ENCODE data around the gene ROPN1B. TPM values are rescaled to one million over a fixed set of nuclear protein-coding genes. Genes with fewer than 3 reads are reported as not detected.
"Not testable (repeated sequence)": the region's sequence is repeated elsewhere in the genome, so short reads cannot be mapped to it uniquely, and the experiment has no call there.

ROPN1B gene
- total RNA-seq, 1 donor from 2014 or later: 2.5 TPM

DNA sequence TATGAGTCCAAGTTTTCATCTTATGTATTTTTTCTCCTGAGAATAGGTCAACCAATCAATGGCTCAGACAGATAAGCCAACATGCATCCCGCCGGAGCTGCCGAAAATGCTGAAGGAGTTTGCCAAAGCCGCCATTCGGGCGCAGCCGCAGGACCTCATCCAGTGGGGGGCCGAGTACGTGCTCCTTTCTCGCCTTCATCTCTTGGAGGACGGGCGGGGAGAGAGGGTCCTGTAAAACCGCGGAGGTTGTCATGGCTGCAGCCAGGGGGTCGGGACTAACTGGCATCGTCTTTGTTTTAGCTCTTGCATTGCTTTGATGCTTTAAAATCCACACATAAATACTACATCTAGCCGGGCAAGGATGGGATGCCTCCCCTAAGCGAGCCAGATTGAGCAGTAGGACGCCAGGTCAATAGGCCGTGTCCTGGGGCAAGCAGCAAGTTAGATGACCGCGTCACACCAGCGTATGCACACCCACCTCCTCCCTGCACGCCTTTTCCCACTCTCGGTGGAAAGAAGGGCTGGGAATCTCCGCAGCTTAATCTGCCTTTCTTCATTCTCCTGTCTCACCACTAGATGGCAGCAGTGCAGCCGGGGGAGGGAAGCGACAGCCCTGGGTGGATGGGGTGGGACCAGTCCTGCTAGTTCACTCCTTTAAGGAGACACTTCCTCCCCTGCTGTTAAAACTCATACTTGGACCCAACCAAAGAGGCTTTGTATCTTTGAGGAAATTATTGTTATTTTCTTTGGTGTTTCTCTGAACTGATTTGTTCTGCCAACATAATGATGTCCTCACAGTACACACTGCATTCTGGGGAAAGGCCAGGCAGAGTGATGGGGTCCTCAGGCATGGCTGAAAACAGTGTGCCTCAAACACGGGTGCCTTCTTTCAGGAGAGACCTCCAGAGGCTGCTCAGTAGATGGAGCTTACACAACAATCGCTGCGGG is 3.3 kb downstream of the ROPN1B start:
- H3K4me1 Mint-ChIP-seq: peaks cover 40% of the 10 kb centered on the region
- H3K27me3 Mint-ChIP-seq (ENCODE audit: low read depth): peaks cover 31% of the 10 kb centered on the region
- H3K27ac Mint-ChIP-seq (ENCODE audit: unreplicated experiment): peak overlapping the region; percentile 63
- H3K9me3 Mint-ChIP-seq; H3K36me3 Mint-ChIP-seq (ENCODE audit: low read depth): not testable (repeated sequence)
- DNase-seq (ENCODE audit: low read depth, low spot score): peak; percentile 41
- TF ChIP-seq, protein P1, sequence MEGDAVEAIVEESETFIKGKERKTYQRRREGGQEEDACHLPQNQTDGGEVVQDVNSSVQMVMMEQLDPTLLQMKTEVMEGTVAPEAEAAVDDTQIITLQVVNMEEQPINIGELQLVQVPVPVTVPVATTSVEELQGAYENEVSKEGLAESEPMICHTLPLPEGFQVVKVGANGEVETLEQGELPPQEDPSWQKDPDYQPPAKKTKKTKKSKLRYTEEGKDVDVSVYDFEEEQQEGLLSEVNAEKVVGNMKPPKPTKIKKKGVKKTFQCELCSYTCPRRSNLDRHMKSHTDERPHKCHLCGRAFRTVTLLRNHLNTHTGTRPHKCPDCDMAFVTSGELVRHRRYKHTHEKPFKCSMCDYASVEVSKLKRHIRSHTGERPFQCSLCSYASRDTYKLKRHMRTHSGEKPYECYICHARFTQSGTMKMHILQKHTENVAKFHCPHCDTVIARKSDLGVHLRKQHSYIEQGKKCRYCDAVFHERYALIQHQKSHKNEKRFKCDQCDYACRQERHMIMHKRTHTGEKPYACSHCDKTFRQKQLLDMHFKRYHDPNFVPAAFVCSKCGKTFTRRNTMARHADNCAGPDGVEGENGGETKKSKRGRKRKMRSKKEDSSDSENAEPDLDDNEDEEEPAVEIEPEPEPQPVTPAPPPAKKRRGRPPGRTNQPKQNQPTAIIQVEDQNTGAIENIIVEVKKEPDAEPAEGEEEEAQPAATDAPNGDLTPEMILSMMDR (conservative IDR thresholded peaks at IDR 0.05): peak; percentile 80
- peak overlapping the region; percentile 86 for H3K4me3 Mint-ChIP-seq

DNA sequence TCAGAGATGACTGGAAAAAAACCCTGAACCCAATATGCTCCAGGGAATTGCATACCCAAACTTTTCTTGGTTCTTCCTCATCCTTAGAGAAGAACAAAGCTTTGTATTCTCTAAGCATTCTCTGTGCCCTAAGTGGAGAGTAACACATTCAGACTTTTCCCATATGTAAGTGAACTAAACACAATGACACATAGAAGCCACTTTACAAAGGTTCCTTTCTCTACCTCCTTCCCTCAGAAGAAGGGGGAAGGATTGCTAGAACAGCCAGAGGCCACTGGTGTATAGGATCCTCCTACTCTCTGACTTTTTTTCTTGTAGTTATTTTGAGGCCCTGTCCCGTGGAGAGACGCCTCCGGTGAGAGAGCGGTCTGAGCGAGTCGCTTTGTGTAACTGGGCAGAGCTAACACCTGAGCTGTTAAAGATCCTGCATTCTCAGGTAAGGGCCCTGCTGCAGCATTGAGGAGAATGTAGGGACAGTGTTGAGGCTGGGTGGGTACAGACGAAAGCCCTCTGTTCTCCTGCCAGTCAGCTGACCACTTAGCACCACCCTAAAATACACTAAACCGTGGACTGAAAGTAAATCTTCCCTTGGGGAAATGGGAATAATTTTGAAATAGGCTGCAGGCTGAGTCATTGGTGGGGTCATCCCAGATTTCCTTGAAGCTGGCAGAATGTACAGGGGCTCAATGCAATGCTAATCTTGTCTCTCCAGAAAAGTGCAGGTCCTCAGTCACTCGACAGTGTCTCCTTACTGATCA is 6.4 kb downstream of the ROPN1B start:
- peak overlapping the region; percentile 70 for H3K4me3 Mint-ChIP-seq
- H3K9me3 Mint-ChIP-seq; H3K36me3 Mint-ChIP-seq (ENCODE audit: low read depth); DNase-seq (ENCODE audit: low read depth, low spot score): not testable (repeated sequence)
- peak overlapping the region; percentile 90 for H3K27ac Mint-ChIP-seq (ENCODE audit: unreplicated experiment)
- H3K4me1 Mint-ChIP-seq: peaks cover 53% of the 10 kb centered on the region
- peaks cover 20% of the 10 kb centered on the region for H3K27me3 Mint-ChIP-seq (ENCODE audit: low read depth)

DNA sequence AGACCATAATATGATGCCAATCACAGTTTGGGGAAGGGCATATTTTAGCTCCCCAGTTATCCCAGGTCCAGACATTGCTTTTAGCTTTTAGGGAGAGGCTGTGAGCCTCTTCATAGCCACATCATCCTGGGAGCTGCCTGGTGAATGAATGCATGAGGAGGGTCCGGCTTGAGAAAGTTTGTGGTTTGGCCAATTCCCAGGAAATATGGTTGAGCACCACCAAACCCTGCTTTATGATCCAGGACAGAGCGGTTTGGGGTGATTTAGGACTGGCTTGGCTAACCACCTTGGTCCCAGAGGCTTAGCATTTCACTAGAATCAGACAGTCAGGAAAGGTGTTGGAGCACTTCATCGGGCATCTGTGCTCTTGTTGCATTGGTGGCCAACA is 7.0 kb downstream of the ROPN1B start:
- not testable (repeated sequence) for H3K36me3 Mint-ChIP-seq (ENCODE audit: low read depth); DNase-seq (ENCODE audit: low read depth, low spot score); H3K9me3 Mint-ChIP-seq
- Mint-ChIP-seq H3K4me1 (peaks cover 53% of the 10 kb centered on the region), H3K27ac (ENCODE audit: unreplicated experiment) (peak overlapping the region; percentile 87), H3K4me3 (peak overlapping the region; percentile 70), H3K27me3 (ENCODE audit: low read depth) (peaks cover 15% of the 10 kb centered on the region)

DNA sequence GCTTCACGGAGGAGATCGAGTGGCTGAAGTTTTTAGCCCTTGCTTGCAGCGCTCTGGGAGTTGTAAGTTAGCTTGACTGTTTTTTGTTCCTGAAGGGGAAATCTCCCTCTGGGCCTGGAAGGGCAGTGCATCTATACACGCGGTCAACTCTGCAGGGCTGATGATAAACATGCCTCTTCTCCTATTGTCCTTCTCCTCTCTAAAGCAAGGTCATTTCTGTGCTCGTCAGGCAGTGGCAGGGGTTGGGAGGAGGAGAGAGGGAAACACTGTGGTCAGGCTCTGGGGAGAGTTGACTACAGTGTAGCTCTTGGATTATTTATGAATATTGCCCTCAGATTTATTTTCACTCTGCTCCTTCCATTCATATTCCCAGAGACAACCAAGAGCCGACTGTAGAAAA is 8.1 kb downstream of the ROPN1B start:
- DNase-seq (ENCODE audit: low read depth, low spot score); H3K27me3 Mint-ChIP-seq (ENCODE audit: low read depth); H3K36me3 Mint-ChIP-seq (ENCODE audit: low read depth); H3K27ac Mint-ChIP-seq (ENCODE audit: unreplicated experiment); H3K9me3 Mint-ChIP-seq: not testable (repeated sequence)
- peaks cover 49% of the 10 kb centered on the region for H3K4me1 Mint-ChIP-seq
- peak overlapping the region; percentile 10 for H3K4me3 Mint-ChIP-seq

DNA sequence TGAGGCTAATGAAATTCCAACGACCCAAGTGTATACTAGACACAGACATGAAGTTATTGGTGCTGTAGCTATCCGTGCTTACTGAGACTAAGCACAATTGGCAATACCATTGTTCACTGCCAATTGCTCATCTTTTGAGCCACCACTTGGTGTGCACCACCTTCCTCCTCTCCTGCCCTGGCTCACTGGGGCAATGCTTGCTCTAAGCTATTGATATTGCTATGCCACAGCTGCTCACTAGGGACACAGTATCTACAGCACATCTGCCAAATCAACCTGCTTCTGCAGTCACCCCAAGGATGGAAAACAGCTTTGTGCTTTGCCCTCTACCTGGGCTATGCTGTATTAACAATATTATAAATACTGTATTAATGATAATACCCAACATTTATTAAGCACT is 16.0 kb downstream of the ROPN1B start:
- not testable (repeated sequence) for H3K9me3 Mint-ChIP-seq; H3K4me3 Mint-ChIP-seq; DNase-seq (ENCODE audit: low read depth, low spot score); H3K36me3 Mint-ChIP-seq (ENCODE audit: low read depth); H3K4me1 Mint-ChIP-seq; H3K27me3 Mint-ChIP-seq (ENCODE audit: low read depth); H3K27ac Mint-ChIP-seq (ENCODE audit: unreplicated experiment)

DNA sequence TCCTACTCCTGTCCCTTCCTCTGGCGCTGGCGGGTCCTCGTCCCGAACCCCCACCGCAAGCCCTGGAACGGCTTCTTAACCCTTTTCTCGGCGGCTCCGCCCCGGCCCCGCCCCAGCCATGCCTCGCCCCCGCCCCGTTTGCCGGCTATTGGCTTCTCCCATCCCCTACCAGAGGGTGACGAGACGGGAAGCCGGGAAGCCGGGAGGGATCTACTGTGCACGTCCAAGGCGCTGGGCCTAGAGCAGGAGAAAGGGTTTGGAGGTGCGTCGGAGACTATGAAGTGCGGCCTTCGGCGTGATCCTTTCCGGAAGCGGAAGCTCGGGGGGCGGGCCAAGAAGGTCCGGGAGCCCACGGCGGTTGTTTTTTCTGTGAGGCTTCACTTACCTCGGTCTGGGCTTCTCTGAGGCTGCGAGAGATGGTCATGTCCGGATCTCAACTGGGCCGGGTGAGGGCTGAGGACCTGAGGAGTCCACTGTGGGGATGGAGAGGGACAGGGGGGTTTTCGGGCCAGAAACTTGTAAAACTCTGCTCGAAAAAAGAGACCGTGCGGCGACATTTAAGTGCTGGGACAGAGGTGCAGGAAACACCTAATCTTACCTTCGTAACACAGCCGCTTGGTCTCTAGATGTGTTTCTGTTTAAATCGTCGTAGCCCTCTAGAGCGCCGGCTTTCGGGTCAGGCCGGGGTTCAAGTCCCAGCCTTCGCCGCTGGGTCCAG is 21.4 kb downstream of the ROPN1B start:
- TF ChIP-seq, protein P1 (conservative IDR thresholded peaks at IDR 0.05): no peak
- Mint-ChIP-seq H3K4me3 (peak overlapping the region; percentile 100), H3K36me3 (ENCODE audit: low read depth) (peaks cover 6% of the 10 kb centered on the region), H3K9me3 (peaks cover 7% of the 10 kb centered on the region), H3K4me1 (peaks cover 18% of the 10 kb centered on the region), H3K27ac (ENCODE audit: unreplicated experiment) (peak overlapping the region; percentile 99), H3K27me3 (ENCODE audit: low read depth) (no peaks in the 10 kb centered on the region)
- DNase-seq (ENCODE audit: low read depth, low spot score): peak; percentile 79

DNA sequence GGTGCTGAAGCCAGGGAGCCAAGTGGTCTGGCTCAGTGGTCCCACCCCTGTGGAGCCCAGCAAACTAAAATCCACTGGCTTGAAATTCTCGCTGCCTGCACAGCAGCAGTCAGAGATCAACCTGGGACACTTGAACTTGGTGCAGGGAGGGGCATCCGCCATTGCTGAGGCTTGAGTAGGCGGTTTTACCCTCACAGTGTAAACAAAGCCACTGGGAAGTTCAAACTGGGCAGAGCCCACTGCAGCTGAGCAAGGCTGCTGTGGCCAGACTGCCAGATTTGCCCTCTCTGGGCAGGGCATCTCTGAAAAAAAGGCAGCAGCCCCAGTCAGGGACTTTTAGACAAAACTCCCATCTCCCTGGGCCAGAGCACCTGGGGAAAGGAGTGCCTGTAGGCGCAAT is 27.8 kb downstream of the ROPN1B start:
- peaks cover 28% of the 10 kb centered on the region for H3K9me3 Mint-ChIP-seq
- H3K4me1 Mint-ChIP-seq; H3K27ac Mint-ChIP-seq (ENCODE audit: unreplicated experiment); H3K27me3 Mint-ChIP-seq (ENCODE audit: low read depth); DNase-seq (ENCODE audit: low read depth, low spot score); H3K4me3 Mint-ChIP-seq: not testable (repeated sequence)
- peaks cover 32% of the 10 kb centered on the region for H3K36me3 Mint-ChIP-seq (ENCODE audit: low read depth)
